GM23338 (cell line): Measurements from ENCODE around the gene XPC. TPM values are rescaled to one million over a fixed set of nuclear protein-coding genes. Genes with fewer than 3 reads are reported as not detected.

Experiments used
- ATAC-seq: fragments of 200-7000 bp; cut with Tn5 transposase; 3 replicates; pipeline ENCODE4 v1.9.1; 2020
- DNase-seq: peaks from one replicate; pipeline ENCODE4 v3.0.0-alpha.2; 2015; ENCODE audit warnings: low spot score
- H2AFZ ChIP-seq: fragments of 200-600 bp; sonication (generic); 2 replicates; pipeline ENCODE4 v1.8.0; 2016; ENCODE audit warnings: antibody characterized with exemption, mild to moderate bottlenecking, moderate library complexity
- H3F3A ChIP-seq: fragments of 200-600 bp; sonication (generic); replicated peaks from 2 replicates; pipeline ENCODE4 v1.8.0; 2017; ENCODE audit warnings: antibody characterized with exemption, mixed run types, low read depth
- H3K27ac ChIP-seq: fragments of 200-600 bp; sonication (generic); 2 replicates; pipeline ENCODE4 v1.6.1; 2016; ENCODE audit warnings: low read depth
- H3K27me3 ChIP-seq: fragments of 200-600 bp; sonication (generic); 2 replicates; pipeline ENCODE4 v1.8.0; 2016; ENCODE audit warnings: mild to moderate bottlenecking, mixed run types, moderate library complexity; ENCODE audit not compliant: insufficient read depth
- H3K36me3 ChIP-seq: fragments of 200-600 bp; sonication (generic); 2 replicates; pipeline ENCODE4 v1.8.0; 2016; ENCODE audit warnings: mild to moderate bottlenecking; ENCODE audit not compliant: insufficient read depth
- H3K4me1 ChIP-seq: fragments of 200-600 bp; sonication (generic); 2 replicates; pipeline ENCODE4 v1.8.0; 2016; ENCODE audit warnings: mild to moderate bottlenecking, moderate library complexity; ENCODE audit not compliant: insufficient read depth
- H3K4me2 ChIP-seq: fragments of 200-600 bp; sonication (generic); 2 replicates; pipeline ENCODE4 v1.7.1; 2017; ENCODE audit warnings: mixed run types
- H3K4me3 ChIP-seq: fragments of 200-600 bp; sonication (generic); 2 replicates; pipeline ENCODE4 v1.6.1; 2016; ENCODE audit warnings: mixed run types
- H3K79me2 ChIP-seq: fragments of 200-600 bp; sonication (generic); replicated peaks from 2 replicates; pipeline ENCODE4 v1.8.0; 2017; ENCODE audit warnings: mild to moderate bottlenecking; ENCODE audit not compliant: insufficient read depth
- H3K9me2 ChIP-seq: fragments of 200-600 bp; sonication (generic); 2 replicates; pipeline ENCODE4 v1.8.0; 2017; ENCODE audit not compliant: insufficient read depth
- H4K20me1 ChIP-seq: fragments of 200-600 bp; sonication (generic); replicated peaks from 2 replicates; pipeline ENCODE4 v1.8.0; 2017; ENCODE audit warnings: mild to moderate bottlenecking; ENCODE audit not compliant: insufficient read depth
- H3K27ac Mint-ChIP-seq: 2 replicates; pipeline ENCODE4 v1.8.0; 2020; ENCODE audit warnings: inconsistent platforms, mild to moderate bottlenecking, moderate library complexity, mixed read lengths
- H3K27me3 Mint-ChIP-seq: 3 replicates; pipeline ENCODE4 v1.8.0; 2022; ENCODE audit warnings: low read depth, mild to moderate bottlenecking, moderate library complexity, mixed read lengths, inconsistent platforms; ENCODE audit not compliant: insufficient read depth, poor library complexity
- H3K36me3 Mint-ChIP-seq: 3 replicates; pipeline ENCODE4 v1.8.0; 2021; ENCODE audit warnings: low read depth, mild to moderate bottlenecking, inconsistent platforms, moderate library complexity, mixed read lengths
- H3K4me1 Mint-ChIP-seq: 3 replicates; pipeline ENCODE4 v1.8.0; 2020; ENCODE audit warnings: mild to moderate bottlenecking, inconsistent platforms, mixed read lengths
- H3K4me3 Mint-ChIP-seq: 3 replicates; pipeline ENCODE4 v1.8.0; 2021; ENCODE audit warnings: moderate library complexity, mild to moderate bottlenecking, inconsistent platforms, mixed read lengths
- H3K9me3 Mint-ChIP-seq: 3 replicates; pipeline ENCODE4 v1.8.0; 2020; ENCODE audit warnings: moderate library complexity, mild to moderate bottlenecking, inconsistent platforms, mixed read lengths
- CREB1 ChIP-seq: fragments of 250-450 bp; sonication (Bioruptor Pico); IDR thresholded peaks from 2 replicates; pipeline ENCODE4 v1.5.0; 2020; ENCODE audit warnings: low read depth, mild to moderate bottlenecking, moderate library complexity
- EZH2 ChIP-seq: fragments of 200-600 bp; sonication (generic); IDR thresholded peaks from one replicate; pipeline ENCODE4 v1.8.0; 2017; ENCODE audit warnings: antibody characterized with exemption, mild to moderate bottlenecking, low read depth; ENCODE audit not compliant: unreplicated experiment
- EZH2phosphoT487 ChIP-seq: fragments of 200-600 bp; sonication (generic); IDR thresholded peaks from one replicate; pipeline ENCODE4 v1.8.1; 2018; ENCODE audit warnings: antibody characterized with exemption; ENCODE audit not compliant: unreplicated experiment
- JUNB ChIP-seq: IDR thresholded peaks from one replicate; pipeline ENCODE4 v1.6.1; 2016; ENCODE audit warnings: antibody characterized with exemption; ENCODE audit not compliant: unreplicated experiment
- NANOG ChIP-seq: IDR thresholded peaks from 2 replicates; pipeline ENCODE4 v1.6.1; 2016; ENCODE audit warnings: antibody characterized with exemption, borderline replicate concordance
- POLR2AphosphoS5 ChIP-seq: IDR thresholded peaks from 2 replicates; pipeline ENCODE4 v1.6.1; 2016; ENCODE audit warnings: antibody characterized with exemption, low read depth
- STAT1 ChIP-seq: IDR thresholded peaks from one replicate; pipeline ENCODE4 v1.6.1; 2016; ENCODE audit warnings: antibody characterized with exemption; ENCODE audit not compliant: unreplicated experiment
- ZNF114 ChIP-seq: fragments of 250-450 bp; sonication (Bioruptor Pico); IDR thresholded peaks from 2 replicates; pipeline ENCODE4 v1.5.0; 2020; ENCODE audit warnings: mild to moderate bottlenecking, moderate library complexity
- ZNF331 ChIP-seq: fragments of 250-450 bp; sonication (Bioruptor Pico); IDR thresholded peaks from 2 replicates; pipeline ENCODE4 v1.5.0; 2020; ENCODE audit warnings: low read depth, mild to moderate bottlenecking, moderate library complexity
- polyA plus RNA-seq: library from polyadenylated mRNA; unstranded; fragments of >200 nt; fragmentation: Nextera tagmentation; extraction: Ambion mirVana; gene quantifications from 2 replicates; pipeline ENCODE4 v1.2.1, GENCODE V29; 2016
- total RNA-seq: library from RNA; depleted of rRNA; stranded (reverse); fragments of >200 nt; shearing (Covaris generic); gene quantifications from 2 replicates; pipeline ENCODE4 v1.2.3, GENCODE V29; 2014
- TF ChIP-seq, protein P1 (sequence below): IDR thresholded peaks from 2 replicates; pipeline ENCODE4 v1.6.1; 2016; ENCODE audit warnings: antibody characterized with exemption
- TF ChIP-seq, protein P2 (sequence below): fragments of 250-450 bp; sonication (Bioruptor Pico); IDR thresholded peaks from 2 replicates; pipeline ENCODE4 v1.5.0; 2020; ENCODE audit warnings: mild to moderate bottlenecking, moderate library complexity
- TF ChIP-seq, protein P3 (sequence below): IDR thresholded peaks from one replicate; pipeline ENCODE4 v1.6.1; 2018; ENCODE audit warnings: antibody characterized with exemption; ENCODE audit not compliant: unreplicated experiment
- TF ChIP-seq, protein P4 (sequence below), 2 experiments: fragments of 200-600 bp in 1 of 2; sonication (generic) in 1 of 2; conservative IDR thresholded peaks; 2 replicates each; pipeline versions ENCODE4 v1.5.1 to v1.6.1; 2016 to 2017; ENCODE audit warnings: antibody characterized with exemption in 2 of 2, low read depth in 2 of 2, mild to moderate bottlenecking in 2 of 2, moderate library complexity in 1 of 2

The XPC gene
- total and polyA plus RNA-seq, 2 experiments from 2014 or later = 34.9 to 41.5 TPM

DNA sequence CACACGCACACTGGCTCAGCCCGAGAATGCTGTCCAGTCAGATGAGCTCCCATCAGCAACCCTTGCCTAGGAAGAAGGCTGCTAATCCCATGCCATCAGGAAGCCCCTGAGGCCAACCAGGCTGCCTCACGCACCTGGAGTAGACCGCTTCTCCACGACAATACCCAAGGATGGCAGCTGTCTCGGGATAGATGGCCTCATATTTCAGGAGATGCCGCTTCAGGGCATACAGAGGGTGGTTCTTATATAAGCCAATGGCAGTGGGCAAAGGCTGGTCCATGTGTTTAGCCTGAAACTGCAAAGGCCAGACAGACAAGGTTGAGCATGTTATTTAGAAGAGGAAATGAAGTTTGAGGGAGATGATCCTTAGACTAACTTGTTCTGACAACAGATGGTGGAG lies 22.2 kb downstream of the XPC start:
- H3K27ac Mint-ChIP-seq = no peak overlapping the region
- no peak overlapping the region for H3K4me3 ChIP-seq
- H4K20me1 ChIP-seq = peaks cover 5% of the 10 kb centered on the region; the same call in 1 of the 2 replicates
- no peaks in the 10 kb centered on the region for H3K27me3 ChIP-seq
- H3K27ac ChIP-seq = no peak overlapping the region
- no peaks in the 10 kb centered on the region for H3K4me1 ChIP-seq
- no peaks in the 10 kb centered on the region for H3K79me2 ChIP-seq
- H3K9me2 ChIP-seq = no peaks in the 10 kb centered on the region
- H3K36me3 Mint-ChIP-seq = peaks cover 69% of the 10 kb centered on the region
- peaks cover 5% of the 10 kb centered on the region for H3K27me3 Mint-ChIP-seq
- TF ChIP-seq, protein P1, sequence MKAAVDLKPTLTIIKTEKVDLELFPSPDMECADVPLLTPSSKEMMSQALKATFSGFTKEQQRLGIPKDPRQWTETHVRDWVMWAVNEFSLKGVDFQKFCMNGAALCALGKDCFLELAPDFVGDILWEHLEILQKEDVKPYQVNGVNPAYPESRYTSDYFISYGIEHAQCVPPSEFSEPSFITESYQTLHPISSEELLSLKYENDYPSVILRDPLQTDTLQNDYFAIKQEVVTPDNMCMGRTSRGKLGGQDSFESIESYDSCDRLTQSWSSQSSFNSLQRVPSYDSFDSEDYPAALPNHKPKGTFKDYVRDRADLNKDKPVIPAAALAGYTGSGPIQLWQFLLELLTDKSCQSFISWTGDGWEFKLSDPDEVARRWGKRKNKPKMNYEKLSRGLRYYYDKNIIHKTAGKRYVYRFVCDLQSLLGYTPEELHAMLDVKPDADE = no peak
- TF ChIP-seq CREB1 (CRISPR knock-in tag) (no peak), EZH2phosphoT487 (no peak), EZH2 (no peak), POLR2AphosphoS5 (no peak), NANOG (no peak), ZNF331 (CRISPR knock-in tag) (no peak), ZNF114 (CRISPR knock-in tag) (no peak), STAT1 (no peak), JUNB (no peak)
- TF ChIP-seq, protein P2, sequence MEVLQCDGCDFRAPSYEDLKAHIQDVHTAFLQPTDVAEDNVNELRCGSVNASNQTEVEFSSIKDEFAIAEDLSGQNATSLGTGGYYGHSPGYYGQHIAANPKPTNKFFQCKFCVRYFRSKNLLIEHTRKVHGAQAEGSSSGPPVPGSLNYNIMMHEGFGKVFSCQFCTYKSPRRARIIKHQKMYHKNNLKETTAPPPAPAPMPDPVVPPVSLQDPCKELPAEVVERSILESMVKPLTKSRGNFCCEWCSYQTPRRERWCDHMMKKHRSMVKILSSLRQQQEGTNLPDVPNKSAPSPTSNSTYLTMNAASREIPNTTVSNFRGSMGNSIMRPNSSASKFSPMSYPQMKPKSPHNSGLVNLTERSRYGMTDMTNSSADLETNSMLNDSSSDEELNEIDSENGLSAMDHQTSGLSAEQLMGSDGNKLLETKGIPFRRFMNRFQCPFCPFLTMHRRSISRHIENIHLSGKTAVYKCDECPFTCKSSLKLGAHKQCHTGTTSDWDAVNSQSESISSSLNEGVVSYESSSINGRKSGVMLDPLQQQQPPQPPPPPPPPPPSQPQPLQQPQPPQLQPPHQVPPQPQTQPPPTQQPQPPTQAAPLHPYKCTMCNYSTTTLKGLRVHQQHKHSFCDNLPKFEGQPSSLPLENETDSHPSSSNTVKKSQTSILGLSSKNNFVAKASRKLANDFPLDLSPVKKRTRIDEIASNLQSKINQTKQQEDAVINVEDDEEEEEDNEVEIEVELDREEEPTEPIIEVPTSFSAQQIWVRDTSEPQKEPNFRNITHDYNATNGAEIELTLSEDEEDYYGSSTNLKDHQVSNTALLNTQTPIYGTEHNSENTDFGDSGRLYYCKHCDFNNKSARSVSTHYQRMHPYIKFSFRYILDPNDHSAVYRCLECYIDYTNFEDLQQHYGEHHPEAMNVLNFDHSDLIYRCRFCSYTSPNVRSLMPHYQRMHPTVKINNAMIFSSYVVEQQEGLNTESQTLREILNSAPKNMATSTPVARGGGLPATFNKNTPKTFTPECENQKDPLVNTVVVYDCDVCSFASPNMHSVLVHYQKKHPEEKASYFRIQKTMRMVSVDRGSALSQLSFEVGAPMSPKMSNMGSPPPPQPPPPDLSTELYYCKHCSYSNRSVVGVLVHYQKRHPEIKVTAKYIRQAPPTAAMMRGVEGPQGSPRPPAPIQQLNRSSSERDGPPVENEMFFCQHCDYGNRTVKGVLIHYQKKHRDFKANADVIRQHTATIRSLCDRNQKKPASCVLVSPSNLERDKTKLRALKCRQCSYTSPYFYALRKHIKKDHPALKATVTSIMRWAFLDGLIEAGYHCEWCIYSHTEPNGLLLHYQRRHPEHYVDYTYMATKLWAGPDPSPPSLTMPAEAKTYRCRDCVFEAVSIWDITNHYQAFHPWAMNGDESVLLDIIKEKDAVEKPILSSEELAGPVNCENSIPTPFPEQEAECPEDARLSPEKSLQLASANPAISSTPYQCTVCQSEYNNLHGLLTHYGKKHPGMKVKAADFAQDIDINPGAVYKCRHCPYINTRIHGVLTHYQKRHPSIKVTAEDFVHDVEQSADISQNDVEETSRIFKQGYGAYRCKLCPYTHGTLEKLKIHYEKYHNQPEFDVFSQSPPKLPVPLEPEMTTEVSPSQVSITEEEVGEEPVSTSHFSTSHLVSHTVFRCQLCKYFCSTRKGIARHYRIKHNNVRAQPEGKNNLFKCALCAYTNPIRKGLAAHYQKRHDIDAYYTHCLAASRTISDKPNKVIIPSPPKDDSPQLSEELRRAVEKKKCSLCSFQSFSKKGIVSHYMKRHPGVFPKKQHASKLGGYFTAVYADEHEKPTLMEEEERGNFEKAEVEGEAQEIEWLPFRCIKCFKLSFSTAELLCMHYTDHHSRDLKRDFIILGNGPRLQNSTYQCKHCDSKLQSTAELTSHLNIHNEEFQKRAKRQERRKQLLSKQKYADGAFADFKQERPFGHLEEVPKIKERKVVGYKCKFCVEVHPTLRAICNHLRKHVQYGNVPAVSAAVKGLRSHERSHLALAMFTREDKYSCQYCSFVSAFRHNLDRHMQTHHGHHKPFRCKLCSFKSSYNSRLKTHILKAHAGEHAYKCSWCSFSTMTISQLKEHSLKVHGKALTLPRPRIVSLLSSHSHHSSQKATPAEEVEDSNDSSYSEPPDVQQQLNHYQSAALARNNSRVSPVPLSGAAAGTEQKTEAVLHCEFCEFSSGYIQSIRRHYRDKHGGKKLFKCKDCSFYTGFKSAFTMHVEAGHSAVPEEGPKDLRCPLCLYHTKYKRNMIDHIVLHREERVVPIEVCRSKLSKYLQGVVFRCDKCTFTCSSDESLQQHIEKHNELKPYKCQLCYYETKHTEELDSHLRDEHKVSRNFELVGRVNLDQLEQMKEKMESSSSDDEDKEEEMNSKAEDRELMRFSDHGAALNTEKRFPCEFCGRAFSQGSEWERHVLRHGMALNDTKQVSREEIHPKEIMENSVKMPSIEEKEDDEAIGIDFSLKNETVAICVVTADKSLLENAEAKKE = no peak
- TF ChIP-seq, protein P3, sequence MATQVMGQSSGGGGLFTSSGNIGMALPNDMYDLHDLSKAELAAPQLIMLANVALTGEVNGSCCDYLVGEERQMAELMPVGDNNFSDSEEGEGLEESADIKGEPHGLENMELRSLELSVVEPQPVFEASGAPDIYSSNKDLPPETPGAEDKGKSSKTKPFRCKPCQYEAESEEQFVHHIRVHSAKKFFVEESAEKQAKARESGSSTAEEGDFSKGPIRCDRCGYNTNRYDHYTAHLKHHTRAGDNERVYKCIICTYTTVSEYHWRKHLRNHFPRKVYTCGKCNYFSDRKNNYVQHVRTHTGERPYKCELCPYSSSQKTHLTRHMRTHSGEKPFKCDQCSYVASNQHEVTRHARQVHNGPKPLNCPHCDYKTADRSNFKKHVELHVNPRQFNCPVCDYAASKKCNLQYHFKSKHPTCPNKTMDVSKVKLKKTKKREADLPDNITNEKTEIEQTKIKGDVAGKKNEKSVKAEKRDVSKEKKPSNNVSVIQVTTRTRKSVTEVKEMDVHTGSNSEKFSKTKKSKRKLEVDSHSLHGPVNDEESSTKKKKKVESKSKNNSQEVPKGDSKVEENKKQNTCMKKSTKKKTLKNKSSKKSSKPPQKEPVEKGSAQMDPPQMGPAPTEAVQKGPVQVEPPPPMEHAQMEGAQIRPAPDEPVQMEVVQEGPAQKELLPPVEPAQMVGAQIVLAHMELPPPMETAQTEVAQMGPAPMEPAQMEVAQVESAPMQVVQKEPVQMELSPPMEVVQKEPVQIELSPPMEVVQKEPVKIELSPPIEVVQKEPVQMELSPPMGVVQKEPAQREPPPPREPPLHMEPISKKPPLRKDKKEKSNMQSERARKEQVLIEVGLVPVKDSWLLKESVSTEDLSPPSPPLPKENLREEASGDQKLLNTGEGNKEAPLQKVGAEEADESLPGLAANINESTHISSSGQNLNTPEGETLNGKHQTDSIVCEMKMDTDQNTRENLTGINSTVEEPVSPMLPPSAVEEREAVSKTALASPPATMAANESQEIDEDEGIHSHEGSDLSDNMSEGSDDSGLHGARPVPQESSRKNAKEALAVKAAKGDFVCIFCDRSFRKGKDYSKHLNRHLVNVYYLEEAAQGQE = no peak
- TF ChIP-seq, protein P4, sequence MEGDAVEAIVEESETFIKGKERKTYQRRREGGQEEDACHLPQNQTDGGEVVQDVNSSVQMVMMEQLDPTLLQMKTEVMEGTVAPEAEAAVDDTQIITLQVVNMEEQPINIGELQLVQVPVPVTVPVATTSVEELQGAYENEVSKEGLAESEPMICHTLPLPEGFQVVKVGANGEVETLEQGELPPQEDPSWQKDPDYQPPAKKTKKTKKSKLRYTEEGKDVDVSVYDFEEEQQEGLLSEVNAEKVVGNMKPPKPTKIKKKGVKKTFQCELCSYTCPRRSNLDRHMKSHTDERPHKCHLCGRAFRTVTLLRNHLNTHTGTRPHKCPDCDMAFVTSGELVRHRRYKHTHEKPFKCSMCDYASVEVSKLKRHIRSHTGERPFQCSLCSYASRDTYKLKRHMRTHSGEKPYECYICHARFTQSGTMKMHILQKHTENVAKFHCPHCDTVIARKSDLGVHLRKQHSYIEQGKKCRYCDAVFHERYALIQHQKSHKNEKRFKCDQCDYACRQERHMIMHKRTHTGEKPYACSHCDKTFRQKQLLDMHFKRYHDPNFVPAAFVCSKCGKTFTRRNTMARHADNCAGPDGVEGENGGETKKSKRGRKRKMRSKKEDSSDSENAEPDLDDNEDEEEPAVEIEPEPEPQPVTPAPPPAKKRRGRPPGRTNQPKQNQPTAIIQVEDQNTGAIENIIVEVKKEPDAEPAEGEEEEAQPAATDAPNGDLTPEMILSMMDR (conservative IDR thresholded peaks at IDR 0.05; ENCODE audit: low read depth in 2 of 2) = no peak
- H3K4me3 Mint-ChIP-seq = no peak overlapping the region
- no peak for ATAC-seq
- no peaks in the 10 kb centered on the region for H3F3A ChIP-seq
- no peak overlapping the region for H3K4me2 ChIP-seq
- DNase-seq = no peak
- no peaks in the 10 kb centered on the region for H3K9me3 Mint-ChIP-seq
- H3K36me3 ChIP-seq = peaks cover 26% of the 10 kb centered on the region
- no peaks in the 10 kb centered on the region for H3K4me1 Mint-ChIP-seq
- no peak overlapping the region for H2AFZ ChIP-seq
